ENCODE results near the gene ARHGEF26.

ARHGEF26 gene

GRCh38 chr3:154307363-154307762, 186.2 kb downstream of the ARHGEF26 start:
- Histone ChIP-seq H3K4me1 (ENCODE audit: insufficient read depth, poor library complexity, severe bottlenecking) (no peaks in the 10 kb centered on the region), H3K36me3 (ENCODE audit: low read depth) (peaks cover 96% of the 10 kb centered on the region), H3K27me3 (ENCODE audit: insufficient read depth, poor library complexity, severe bottlenecking) (no peaks in the 10 kb centered on the region), H3K27ac (ENCODE audit: poor library complexity, severe bottlenecking) (no peak overlapping the region), H3K4me3 (ENCODE audit: severe bottlenecking) (no peak overlapping the region), H3K9me3 (ENCODE audit: severe bottlenecking) (no peaks in the 10 kb centered on the region)
- no peak for ATAC-seq (ENCODE audit: low read depth)
- DNase-seq (ENCODE audit: low spot score) = no peak
- TF ChIP-seq, protein P1, sequence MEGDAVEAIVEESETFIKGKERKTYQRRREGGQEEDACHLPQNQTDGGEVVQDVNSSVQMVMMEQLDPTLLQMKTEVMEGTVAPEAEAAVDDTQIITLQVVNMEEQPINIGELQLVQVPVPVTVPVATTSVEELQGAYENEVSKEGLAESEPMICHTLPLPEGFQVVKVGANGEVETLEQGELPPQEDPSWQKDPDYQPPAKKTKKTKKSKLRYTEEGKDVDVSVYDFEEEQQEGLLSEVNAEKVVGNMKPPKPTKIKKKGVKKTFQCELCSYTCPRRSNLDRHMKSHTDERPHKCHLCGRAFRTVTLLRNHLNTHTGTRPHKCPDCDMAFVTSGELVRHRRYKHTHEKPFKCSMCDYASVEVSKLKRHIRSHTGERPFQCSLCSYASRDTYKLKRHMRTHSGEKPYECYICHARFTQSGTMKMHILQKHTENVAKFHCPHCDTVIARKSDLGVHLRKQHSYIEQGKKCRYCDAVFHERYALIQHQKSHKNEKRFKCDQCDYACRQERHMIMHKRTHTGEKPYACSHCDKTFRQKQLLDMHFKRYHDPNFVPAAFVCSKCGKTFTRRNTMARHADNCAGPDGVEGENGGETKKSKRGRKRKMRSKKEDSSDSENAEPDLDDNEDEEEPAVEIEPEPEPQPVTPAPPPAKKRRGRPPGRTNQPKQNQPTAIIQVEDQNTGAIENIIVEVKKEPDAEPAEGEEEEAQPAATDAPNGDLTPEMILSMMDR (IDR thresholded peaks at IDR 0.05; ENCODE audit: poor library complexity, severe bottlenecking) = no peak
